A549 (cell line): Measurements from ENCODE around the gene CRADD. TPM values are rescaled to one million over a fixed set of nuclear protein-coding genes. Genes with fewer than 3 reads are reported as not detected.

ENCODE experiments used
- ATAC-seq, 2 experiments: fragments of 200-7000 bp in 1 of 2; fragments of >200 bp in 1 of 2; cut with Nextera tagmentation in 1 of 2; cut with Tn5 transposase in 1 of 2; 3 replicates each; pipeline versions ENCODE4 v1.8.0 to v1.9.1; 2018 to 2020; ENCODE audit warnings: mild to moderate bottlenecking in 1 of 2, moderate library complexity in 1 of 2
- CTCF ChIA-PET: fragments of 300-600 bp; sonication (Branson Sonifier 250); formaldehyde crosslinking; extraction: SDS; loops from one replicate; lab custom pipeline; 2021; ENCODE audit warnings: antibody characterized with exemption, inconsistent platforms; lab: Yijun Ruan, JAX
- POLR2A ChIA-PET: fragments of 350-600 bp; formaldehyde crosslinking; extraction: SDS; loops from one replicate; lab custom pipeline; 2021; ENCODE audit warnings: antibody characterized with exemption, inconsistent platforms; lab: Yijun Ruan, JAX
- DNase-seq, 2 experiments: peaks; one replicate each; pipeline versions ENCODE4 v3.0.0 to v3.0.0-alpha.2; 2011 to 2016; ENCODE audit warnings: low read depth in 1 of 2, low spot score in 1 of 2
- FAIRE-seq: peaks from 2 replicates; lab custom pipeline; 2011; peaks lifted over from hg19 to GRCh38; lab: Jason Lieb, UNC
- H3K27ac ChIP-seq, 2 experiments: fragments of >200 bp; sonication (Bioruptor Twin); formaldehyde crosslinking; 3 replicates each; pipeline ENCODE4 v1.5.1; 2016 to 2017
- H3K4me1 ChIP-seq: fragments of >200 bp; sonication (Bioruptor Twin); formaldehyde crosslinking; 3 replicates; pipeline ENCODE4 v1.6.1; 2016
- H3K4me2 ChIP-seq: fragments of >200 bp; sonication (Bioruptor Twin); formaldehyde crosslinking; 3 replicates; pipeline ENCODE4 v1.6.1; 2016
- H3K4me3 ChIP-seq: fragments of >200 bp; sonication (Bioruptor Twin); formaldehyde crosslinking; 3 replicates; pipeline ENCODE4 v1.5.1; 2016
- H3K9me3 ChIP-seq: fragments of >200 bp; sonication (Bioruptor Twin); formaldehyde crosslinking; 3 replicates; pipeline ENCODE4 v1.6.1; 2016
- BHLHE40 ChIP-seq: IDR thresholded peaks from 2 replicates; pipeline ENCODE4 v1.6.1; 2012; ENCODE audit warnings: low read depth, low read length, inconsistent platforms
- CBX8 ChIP-seq: fragments of 200-600 bp; sonication (generic); IDR thresholded peaks from 2 replicates; pipeline ENCODE4 v1.6.1; 2016
- CEBPB ChIP-seq, 2 experiments: fragments of >200 bp in 1 of 2; sonication (Bioruptor Twin) in 1 of 2; formaldehyde crosslinking in 1 of 2; IDR thresholded peaks; 2 replicates each; pipeline ENCODE4 v1.6.1; 2012 to 2016
- CHD2 ChIP-seq: fragments of 150-350 bp; IDR thresholded peaks from 2 replicates; pipeline ENCODE4 v1.6.1; 2014; ENCODE audit warnings: low read length; ENCODE audit not compliant: partially characterized antibody
- CHD4 ChIP-seq: fragments of 200-600 bp; sonication (generic); IDR thresholded peaks from 2 replicates; pipeline ENCODE4 v1.6.1; 2016; ENCODE audit warnings: antibody characterized with exemption, mild to moderate bottlenecking, borderline replicate concordance
- E2F6 ChIP-seq: IDR thresholded peaks from 2 replicates; pipeline ENCODE4 v1.6.1; 2012; ENCODE audit warnings: low read depth, borderline replicate concordance
- EHMT2 ChIP-seq: fragments of 200-600 bp; sonication (generic); IDR thresholded peaks from 2 replicates; pipeline ENCODE4 v1.6.1; 2016; ENCODE audit warnings: antibody characterized with exemption, low read depth, mild to moderate bottlenecking, moderate library complexity
- ELK1 ChIP-seq: fragments of 150-350 bp; IDR thresholded peaks from 2 replicates; pipeline ENCODE4 v1.6.1; 2014; ENCODE audit warnings: low read depth, mild to moderate bottlenecking, low read length
- FOSB ChIP-seq: fragments of 250-450 bp; sonication (Bioruptor Pico); IDR thresholded peaks from 2 replicates; pipeline ENCODE4 v1.5.0; 2020; ENCODE audit warnings: mild to moderate bottlenecking, moderate library complexity
- HEYL ChIP-seq: fragments of 250-450 bp; sonication (Bioruptor Pico); IDR thresholded peaks from 2 replicates; pipeline ENCODE4 v1.8.0; 2021; ENCODE audit warnings: mild to moderate bottlenecking, moderate library complexity
- HMGXB4 ChIP-seq: fragments of 250-450 bp; sonication (Bioruptor Pico); IDR thresholded peaks from 2 replicates; pipeline ENCODE4 v1.5.0; 2021; ENCODE audit warnings: mild to moderate bottlenecking, moderate library complexity, borderline replicate concordance
- HOXA7 ChIP-seq: fragments of 250-450 bp; sonication (Bioruptor Pico); IDR thresholded peaks from 2 replicates; pipeline ENCODE4 v1.5.0; 2020; ENCODE audit warnings: mild to moderate bottlenecking, moderate library complexity
- JUNB ChIP-seq: fragments of >200 bp; sonication (Bioruptor Twin); formaldehyde crosslinking; IDR thresholded peaks from 2 replicates; pipeline ENCODE4 v1.6.1; 2016
- KDM5A ChIP-seq: fragments of 200-600 bp; sonication (generic); IDR thresholded peaks from 2 replicates; pipeline ENCODE4 v1.6.1; 2016; ENCODE audit warnings: antibody characterized with exemption, mild to moderate bottlenecking
- MAFK ChIP-seq: fragments of 450-650 bp; IDR thresholded peaks from 2 replicates; pipeline ENCODE4 v1.6.1; 2014; ENCODE audit not compliant: partially characterized antibody
- MAZ ChIP-seq: fragments of 150-350 bp; IDR thresholded peaks from 2 replicates; pipeline ENCODE4 v1.6.1; 2014; ENCODE audit warnings: antibody characterized with exemption, low read depth, low read length, borderline replicate concordance
- NFE2L2 ChIP-seq: fragments of 150-350 bp; conservative IDR thresholded peaks from 2 replicates; pipeline ENCODE4 v1.6.1; 2014; ENCODE audit warnings: low read length
- NPAS2 ChIP-seq: fragments of 250-450 bp; sonication (Bioruptor Pico); IDR thresholded peaks from 2 replicates; pipeline ENCODE4 v1.8.0; 2022; ENCODE audit warnings: mild to moderate bottlenecking, moderate library complexity, borderline replicate concordance
- NR3C1 ChIP-seq: fragments of >200 bp; sonication (Bioruptor Twin); formaldehyde crosslinking; IDR thresholded peaks from 3 replicates; pipeline ENCODE4 v1.6.1; 2017
- PHF8 ChIP-seq: fragments of 200-600 bp; sonication (generic); IDR thresholded peaks from 2 replicates; pipeline ENCODE4 v1.6.1; 2016; ENCODE audit warnings: low read depth, mild to moderate bottlenecking, antibody characterized with exemption, moderate library complexity, borderline replicate concordance
- POLR2A ChIP-seq: IDR thresholded peaks from 2 replicates; pipeline ENCODE4 v1.6.1; 2012; ENCODE audit warnings: mild to moderate bottlenecking, low read length
- RCOR1 ChIP-seq: fragments of 150-350 bp; IDR thresholded peaks from 2 replicates; pipeline ENCODE4 v1.6.1; 2014; ENCODE audit warnings: antibody characterized with exemption, low read length, low read depth
- REST ChIP-seq: fragments of 200-600 bp; sonication (generic); IDR thresholded peaks from 2 replicates; pipeline ENCODE4 v1.6.1; 2016; ENCODE audit warnings: antibody characterized with exemption, mild to moderate bottlenecking, moderate library complexity
- RNF2 ChIP-seq: fragments of 200-600 bp; sonication (generic); IDR thresholded peaks from 2 replicates; pipeline ENCODE4 v1.6.1; 2016; ENCODE audit warnings: low read depth, mild to moderate bottlenecking, antibody characterized with exemption, moderate library complexity, borderline replicate concordance
- SMC3 ChIP-seq: fragments of >200 bp; sonication (Bioruptor Twin); formaldehyde crosslinking; IDR thresholded peaks from 3 replicates; pipeline ENCODE4 v1.6.1; 2018; ENCODE audit warnings: inconsistent platforms
- TFCP2L1 ChIP-seq: fragments of 250-450 bp; sonication (Bioruptor Pico); IDR thresholded peaks from 2 replicates; pipeline ENCODE4 v1.5.0; 2021; ENCODE audit warnings: mild to moderate bottlenecking
- ZSCAN20 ChIP-seq: fragments of 250-450 bp; sonication (Bioruptor Pico); IDR thresholded peaks from 2 replicates; pipeline ENCODE4 v1.8.0; 2022; ENCODE audit warnings: mild to moderate bottlenecking, moderate library complexity
- WGBS: methylation state at CpG from one replicate; pipeline ENCODE4 v1.1.6; 2017; ENCODE audit errors: missing lambda C conversion rate; 5-methylcytosine and 5-hydroxymethylcytosine counted together
- polyA plus RNA-seq, 4 experiments: library from polyadenylated mRNA; depleted of rRNA in 3 of 4; stranded (reverse); fragments of >200 nt; fragmentation: RNase III in 1 of 4; extraction: RNeasy Plus Mini Kit Qiagen cat#74134 plus additional on column Dnase treatment in 1 of 4; gene quantifications; 2 replicates in 3 of 4; 3 replicates in 1 of 4; pipeline ENCODE4 v1.2.3, GENCODE V29; 2011 to 2017
- TF ChIP-seq, protein P1 (sequence below): fragments of 250-450 bp; sonication (Bioruptor Pico); IDR thresholded peaks from 2 replicates; pipeline ENCODE4 v1.5.0; 2020; ENCODE audit warnings: low read depth, mild to moderate bottlenecking, moderate library complexity
- TF ChIP-seq, protein P2 (sequence below): fragments of >200 bp; sonication (Bioruptor Twin); formaldehyde crosslinking; IDR thresholded peaks from 3 replicates; pipeline ENCODE4 v1.6.1; 2016

CRADD gene
- polyA plus RNA-seq, 2 of the 4 experiments (the other 2 are of a cell fraction): 13.2 to 23.0 TPM

DNA sequence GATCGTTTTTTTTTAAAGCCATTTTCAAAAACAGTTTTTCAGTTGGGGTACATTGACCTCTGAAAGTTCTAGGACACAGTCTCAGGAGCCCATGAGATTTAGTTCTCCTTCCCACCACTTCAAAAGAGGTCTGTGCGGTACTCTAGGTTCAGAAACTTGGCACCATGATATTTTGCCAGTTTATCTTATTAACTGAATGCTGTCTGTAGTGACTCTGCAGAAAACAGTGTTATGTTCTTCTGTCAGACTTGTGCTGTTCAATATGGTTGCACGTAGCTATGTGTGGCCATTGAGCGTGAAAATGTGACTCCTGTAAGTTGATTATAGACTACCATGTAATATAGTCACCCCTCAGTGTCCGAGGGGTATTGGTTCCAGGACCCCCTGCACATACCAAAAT lies 35.9 kb downstream of the CRADD start:
- no peak overlapping the region; a peak in 1 of 6 replicates for H3K27ac ChIP-seq
- no peak for DNase-seq
- FAIRE-seq: no peak
- ChIA-PET POLR2A (interaction anchor here (0.6 kb wide), 1 partner anchor 122 kb away, joined by 4 read pairs; no protein-coding TSS in a partner anchor), CTCF (interaction anchor here (0.6 kb wide), 1 partner anchor 80 kb away, joined by 4 read pairs; no protein-coding TSS in a partner anchor)
- H3K4me2 ChIP-seq: no peak overlapping the region
- 70% methylated on average over 5 of the region's 5 CpGs for WGBS
- H3K9me3 ChIP-seq: peaks cover 21% of the 10 kb centered on the region
- H3K4me1 ChIP-seq: peaks cover 18% of the 10 kb centered on the region; the same call in 2 of the 3 replicates
- TF ChIP-seq HOXA7 (CRISPR knock-in tag) (no peak), MAZ (no peak), PHF8 (no peak), EHMT2 (no peak), RNF2 (no peak), SMC3 (no peak), HEYL (CRISPR knock-in tag) (no peak), POLR2A (no peak), CBX8 (no peak), ELK1 (no peak), JUNB (no peak), BHLHE40 (no peak)
- TF ChIP-seq, protein P1, sequence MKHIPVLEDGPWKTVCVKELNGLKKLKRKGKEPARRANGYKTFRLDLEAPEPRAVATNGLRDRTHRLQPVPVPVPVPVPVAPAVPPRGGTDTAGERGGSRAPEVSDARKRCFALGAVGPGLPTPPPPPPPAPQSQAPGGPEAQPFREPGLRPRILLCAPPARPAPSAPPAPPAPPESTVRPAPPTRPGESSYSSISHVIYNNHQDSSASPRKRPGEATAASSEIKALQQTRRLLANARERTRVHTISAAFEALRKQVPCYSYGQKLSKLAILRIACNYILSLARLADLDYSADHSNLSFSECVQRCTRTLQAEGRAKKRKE (CRISPR knock-in tag): no peak
- H3K4me3 ChIP-seq: no peak overlapping the region
- no peak for ATAC-seq

DNA sequence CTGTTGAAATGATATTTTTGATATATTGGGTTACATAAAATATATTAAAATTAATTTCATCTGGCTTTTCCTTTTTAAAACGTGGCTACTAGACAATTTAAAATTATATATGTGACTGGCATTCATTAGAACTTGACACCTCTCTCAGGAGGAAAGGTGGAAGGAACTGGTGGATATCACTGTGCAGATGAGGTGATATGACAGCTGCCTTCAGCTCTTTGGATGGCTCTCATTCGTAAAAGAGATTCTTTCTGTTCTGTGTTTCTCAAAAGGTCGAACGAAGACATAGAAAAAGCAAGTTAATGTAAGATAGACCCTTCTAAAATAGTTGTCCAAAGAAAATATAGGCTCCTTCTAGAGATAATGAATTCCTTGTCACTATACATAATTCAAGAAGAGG lies 36.6 kb downstream of the CRADD start:
- Histone ChIP-seq H3K27ac (no peak overlapping the region), H3K4me2 (no peak overlapping the region; the same call in 2 of the 3 replicates), H3K4me3 (no peak overlapping the region), H3K9me3 (peaks cover 19% of the 10 kb centered on the region), H3K4me1 (peaks cover 16% of the 10 kb centered on the region; the same call in 2 of the 3 replicates)
- ATAC-seq (no peak), DNase-seq (no peak), FAIRE-seq (no peak)
- TF ChIP-seq NPAS2 (CRISPR knock-in tag) (no peak), NR3C1 (no peak), NFE2L2 (no peak), ZSCAN20 (CRISPR knock-in tag) (no peak), HOXA7 (CRISPR knock-in tag) (no peak), FOSB (CRISPR knock-in tag) (no peak), MAFK (no peak), TFCP2L1 (CRISPR knock-in tag) (no peak), CBX8 (no peak), CHD4 (no peak), E2F6 (no peak), KDM5A (no peak), REST (no peak), CHD2 (no peak), CEBPB (IDR thresholded peaks at IDR 0.05) (no peak), RCOR1 (no peak), HMGXB4 (CRISPR knock-in tag) (no peak)
- TF ChIP-seq, protein P2, sequence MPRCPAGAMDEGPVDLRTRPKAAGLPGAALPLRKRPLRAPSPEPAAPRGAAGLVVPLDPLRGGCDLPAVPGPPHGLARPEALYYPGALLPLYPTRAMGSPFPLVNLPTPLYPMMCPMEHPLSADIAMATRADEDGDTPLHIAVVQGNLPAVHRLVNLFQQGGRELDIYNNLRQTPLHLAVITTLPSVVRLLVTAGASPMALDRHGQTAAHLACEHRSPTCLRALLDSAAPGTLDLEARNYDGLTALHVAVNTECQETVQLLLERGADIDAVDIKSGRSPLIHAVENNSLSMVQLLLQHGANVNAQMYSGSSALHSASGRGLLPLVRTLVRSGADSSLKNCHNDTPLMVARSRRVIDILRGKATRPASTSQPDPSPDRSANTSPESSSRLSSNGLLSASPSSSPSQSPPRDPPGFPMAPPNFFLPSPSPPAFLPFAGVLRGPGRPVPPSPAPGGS: no peak
- CTCF ChIA-PET: interaction anchor here (0.8 kb wide), 1 partner anchor 13 kb away, joined by 3 read pairs; no protein-coding TSS in a partner anchor
- 77% methylated on average over 4 of the region's 4 CpGs for WGBS
- POLR2A ChIA-PET: no interaction called here
